HepG2 (cell line): ENCODE results near the gene PRR14. TPM values are rescaled to one million over a fixed set of nuclear protein-coding genes. Genes with fewer than 3 reads are reported as not detected.

ENCODE experiments used
- ATAC-seq: fragments of 200-7000 bp; cut with Tn5 transposase; 3 replicates; pipeline ENCODE4 v1.9.1; 2020; ENCODE audit warnings: mild to moderate bottlenecking, moderate library complexity
- BruUV-seq: library from RNA; stranded (reverse); fragments of 400-500 nt; replicated peaks from 2 replicates; lab custom pipeline; 2021; lab: Mats Ljungman, UMichigan
- CTCF ChIA-PET: fragments of 300-600 bp; formaldehyde crosslinking; extraction: SDS; loops from one replicate; lab custom pipeline; 2021; ENCODE audit warnings: low total read pairs, inconsistent platforms, low intra/inter-chr PET ratio; lab: Yijun Ruan, JAX
- POLR2A ChIA-PET: fragments of 350-600 bp; sonication (Branson Sonifier 250); formaldehyde crosslinking; loops from one replicate; lab custom pipeline; 2020; ENCODE audit warnings: antibody characterized with exemption, inconsistent platforms; lab: Yijun Ruan, JAX
- DNase-seq: peaks from one replicate; pipeline ENCODE4 v3.0.0-alpha.2; 2015; ENCODE audit warnings: low spot score
- FAIRE-seq: peaks from 3 replicates; lab custom pipeline; 2011; peaks lifted over from hg19 to GRCh38; lab: Jason Lieb, UNC
- H2AFZ ChIP-seq: one replicate; pipeline ENCODE4 v1.6.1; 2011; ENCODE audit warnings: low read length, inconsistent platforms
- H3K27ac ChIP-seq: fragments of 300-600 bp; 3 replicates; pipeline ENCODE4 v1.8.0; 2011; ENCODE audit warnings: mixed run types, mild to moderate bottlenecking, mixed read lengths, low read length, inconsistent platforms; ENCODE audit not compliant: insufficient read depth; ENCODE audit errors: extremely low read length
- H3K27me3 ChIP-seq, 2 experiments: fragments of 200-600 bp in 1 of 2; 2 replicates in 1 of 2; 3 replicates in 1 of 2; pipeline versions ENCODE4 v1.6.0 to v1.8.0; 2011; ENCODE audit warnings: low read length in 2 of 2, mild to moderate bottlenecking in 2 of 2, moderate library complexity in 2 of 2, inconsistent platforms in 1 of 2; ENCODE audit not compliant: insufficient read depth in 2 of 2, control insufficient read depth in 1 of 2
- H3K36me3 ChIP-seq, 2 experiments: fragments of 200-600 bp in 1 of 2; replicated peaks in 1 of 2; 2 replicates in 1 of 2; 3 replicates in 1 of 2; pipeline versions ENCODE4 v1.5.1 to v1.8.0; 2011; ENCODE audit warnings: low read length in 2 of 2, inconsistent platforms in 1 of 2; ENCODE audit not compliant: insufficient read depth in 2 of 2, control insufficient read depth in 1 of 2
- H3K4me1 ChIP-seq: 2 replicates; pipeline ENCODE4 v1.5.1; 2012; ENCODE audit warnings: low read length, inconsistent platforms; ENCODE audit not compliant: insufficient read depth
- H3K4me2 ChIP-seq: 2 replicates; pipeline ENCODE4 v1.6.0; 2011; ENCODE audit warnings: low read depth, low read length, inconsistent platforms
- H3K4me3 ChIP-seq, 3 experiments: fragments of 200-600 bp in 1 of 3; sonication (generic), shearing (Covaris generic) in 1 of 3; replicated peaks in 1 of 3; 2 replicates each; pipeline ENCODE4 v1.5.1; 2011 to 2016; ENCODE audit warnings: low read length in 3 of 3, inconsistent platforms in 2 of 3, low read depth in 2 of 3, mild to moderate bottlenecking in 2 of 3, control low read depth in 1 of 3, mixed read lengths in 1 of 3; ENCODE audit not compliant: insufficient read depth in 1 of 3
- H3K79me2 ChIP-seq: one replicate; pipeline ENCODE4 v1.6.1; 2011; ENCODE audit warnings: low read length, inconsistent platforms; ENCODE audit not compliant: insufficient read depth
- H3K9ac ChIP-seq: 2 replicates; pipeline ENCODE4 v1.6.0; 2011; ENCODE audit warnings: mild to moderate bottlenecking, low read depth, low read length, inconsistent platforms; ENCODE audit not compliant: insufficient read depth
- H3K9me3 ChIP-seq: 2 replicates; pipeline ENCODE4 v1.5.1; 2012; ENCODE audit warnings: mild to moderate bottlenecking, low read length
- H4K20me1 ChIP-seq: 2 replicates; pipeline ENCODE4 v1.6.0; 2011; ENCODE audit warnings: inconsistent platforms, mild to moderate bottlenecking, low read length, moderate library complexity; ENCODE audit not compliant: insufficient read depth
- ETV5 ChIP-seq: IDR thresholded peaks from 2 replicates; pipeline ENCODE4 v1.6.1; 2018; ENCODE audit warnings: missing biosample characterization, missing genetic modification reagents, inconsistent platforms, borderline replicate concordance
- HNRNPLL ChIP-seq: fragments of 200-400 bp; formaldehyde crosslinking; IDR thresholded peaks from 2 replicates; pipeline ENCODE4 v1.6.1; 2017; ENCODE audit warnings: mild to moderate bottlenecking, low read depth, low read length; ENCODE audit not compliant: poor library complexity, severe bottlenecking
- RBFOX2 ChIP-seq: fragments of 200-400 bp; formaldehyde crosslinking; IDR thresholded peaks from 2 replicates; pipeline ENCODE4 v1.6.1; 2017; ENCODE audit warnings: low read depth, mild to moderate bottlenecking, low read length
- ZMYM3 ChIP-seq: sonication (generic); formaldehyde crosslinking; IDR thresholded peaks from 2 replicates; pipeline ENCODE4 v1.5.1; 2020; ENCODE audit warnings: mild to moderate bottlenecking, missing genetic modification reagents
- ZNF121 ChIP-seq: sonication (generic); formaldehyde crosslinking; IDR thresholded peaks from 2 replicates; pipeline ENCODE4 v1.5.0; 2020; ENCODE audit warnings: mild to moderate bottlenecking, missing genetic modification reagents
- ZNF234 ChIP-seq: sonication (generic); formaldehyde crosslinking; conservative IDR thresholded peaks from 2 replicates; pipeline ENCODE4 v1.5.1; 2020; ENCODE audit warnings: mild to moderate bottlenecking, missing genetic modification reagents
- WGBS: methylation state at CpG from one replicate; pipeline ENCODE4 v1.1.6; 2017; ENCODE audit warnings: low lambda C conversion rate; 5-methylcytosine and 5-hydroxymethylcytosine counted together
- in situ Hi-C: cut with HindIII; loops from 2 replicates; pipeline ENCODE4 v1.10.0; 2017; ENCODE audit warnings: low pct_unique_long_range_greater_than_20kb; ENCODE audit not compliant: extremely low pct_ligation_motif_present
- intact Hi-C: fragments of 100-400 bp; cut with micrococcal nuclease; formaldehyde crosslinking; loops from one replicate; pipeline ENCODE4 v1.10.0; 2022; ENCODE audit not compliant: unreplicated experiment
- polyA plus RNA-seq, 8 experiments: library from polyadenylated mRNA; depleted of rRNA in 3 of 8; stranded (reverse) in 7 of 8; unstranded in 1 of 8; fragments of >200 nt; fragmentation: Illumina TruSeq in 4 of 8; extraction: Trizol in 4 of 8; gene quantifications; 2 replicates each; pipeline versions ENCODE4 v1.2.1 to v1.2.3, GENCODE V29; 2011 to 2016; ENCODE audit warnings: low read depth in 4 of 8, missing spikeins in 1 of 8, mixed read lengths in 1 of 8; ENCODE audit not compliant: insufficient read depth in 1 of 8
- total RNA-seq, 5 experiments: library from RNA; depleted of rRNA; stranded (reverse); fragments of >200 nt; fragmentation: Illumina TruSeq; extraction: Trizol; gene quantifications; 2 replicates each; pipeline ENCODE4 v1.2.3, GENCODE V29; 2016; ENCODE audit warnings: low read depth in 1 of 5

PRR14 gene
- total and polyA plus RNA-seq, 2 of the 13 experiments (the other 11 are each of a cell fraction or from before 2014, with no cell fraction given) = 8.4 to 11.0 TPM

GRCh38 chr16:30605158-30605557 is 45.6 kb upstream of the PRR14 start:
- CTCF ChIA-PET = no interaction called here
- Histone ChIP-seq H3K27me3 (no peaks in the 10 kb centered on the region; a peak in 1 of 5 replicates), H3K9me3 (peaks cover 4% of the 10 kb centered on the region), H3K36me3 (peaks cover 20 to 42% of the 10 kb centered on the region in 2 experiments; a peak in 4 of 5 replicates), H2AFZ (no peak overlapping the region), H3K9ac (no peak overlapping the region), H4K20me1 (no peaks in the 10 kb centered on the region)
- intact Hi-C loops = no loop called here
- POLR2A ChIA-PET = no interaction called here
- DNase-seq = no peak
- in situ Hi-C loops = loop anchor here (10.0 kb wide), 1 partner anchor 170 kb away; the partner anchor contains the start of gene DCTPP1
- TF ChIP-seq HNRNPLL = peak; percentile 1
- TF ChIP-seq ETV5 (CRISPR knock-in tag) = no peak
- TF ChIP-seq, all 625 proteins: peak for 1
- peaks cover 34% of the 10 kb centered on the region for H3K4me1 ChIP-seq
- ATAC-seq = no peak
- no peak for FAIRE-seq
- no peak overlapping the region for H3K4me3 ChIP-seq
- 97% methylated on average over 15 of the region's 15 CpGs for WGBS
- no peak overlapping the region for H3K4me2 ChIP-seq
- H3K27ac ChIP-seq = no peak overlapping the region
- H3K79me2 ChIP-seq = peaks cover 18% of the 10 kb centered on the region
- no TSS peak for BruUV-seq

GRCh38 chr16:30606004-30606403 is 44.8 kb upstream of the PRR14 start:
- Histone ChIP-seq H2AFZ (no peak overlapping the region), H4K20me1 (no peaks in the 10 kb centered on the region), H3K4me2 (no peak overlapping the region), H3K9me3 (peaks cover 2% of the 10 kb centered on the region), H3K4me1 (peaks cover 37% of the 10 kb centered on the region), H3K9ac (no peak overlapping the region), H3K27ac (no peak overlapping the region), H3K4me3 (no peak overlapping the region), H3K27me3 (no peaks in the 10 kb centered on the region; a peak in 1 of 5 replicates), H3K79me2 (peaks cover 18% of the 10 kb centered on the region), H3K36me3 (peaks cover 20 to 42% of the 10 kb centered on the region in 2 experiments; a peak in 4 of 5 replicates)
- TF ChIP-seq ZNF234 (no peak), ZMYM3 (peak; percentile 33; the same call in 1 of the 2 replicates), ZNF121 (peak; percentile 97), RBFOX2 (0 out of 2 replicates have a peak, but pooled peaks have one; percentile 12)
- DNase-seq (no peak), ATAC-seq (no peak), FAIRE-seq (no peak)
- in situ Hi-C loops = loop anchor here (10.0 kb wide), 1 partner anchor 171 kb away; the partner anchor contains the start of gene DCTPP1
- intact Hi-C loops = no loop called here
- CTCF ChIA-PET = no interaction called here
- WGBS = 97% methylated on average over 3 of the region's 3 CpGs
- POLR2A ChIA-PET = no interaction called here
- no TSS peak for BruUV-seq
